ENCODE measurements around the gene TBL1Y. TPM values are rescaled to one million over a fixed set of nuclear protein-coding genes. Genes with fewer than 3 reads are reported as not detected.

TBL1Y gene
- total and polyA plus RNA-seq, 2 donors (not counting 1 experiment from before 2014, with no cell fraction given), result not detected

GRCh38 chrY:7125136-7126056 is 214.9 kb downstream of the TBL1Y start:
- H3K27me3 ChIP-seq (replicated peaks in 1 of 4; ENCODE audit: control extremely low read depth in 1 of 4, control insufficient read depth in 3 of 4, insufficient read depth in 4 of 4, low read length in 3 of 4), result no peaks in the 10 kb centered on the region
- H3K4me3 ChIP-seq (ENCODE audit: control extremely low read depth in 1 of 5, extremely low read depth in 1 of 5, insufficient read depth in 1 of 5, low read depth in 2 of 5, low read length in 4 of 5), result no peak overlapping the region
- TF ChIP-seq CTCF (IDR thresholded peaks at IDR 0.05), result no peak
- H3K4me1 ChIP-seq (ENCODE audit: control insufficient read depth in 2 of 2, insufficient read depth in 2 of 2, low read length in 2 of 2), result no peaks in the 10 kb centered on the region
- H3K9ac ChIP-seq (ENCODE audit: low read length), result no peak overlapping the region
- H4K20me1 ChIP-seq (ENCODE audit: control insufficient read depth, insufficient read depth, low read length, poor library complexity, severe bottlenecking), result no peaks in the 10 kb centered on the region
- H3K27ac ChIP-seq (ENCODE audit: low read length in 2 of 2), result no peak overlapping the region
- H2AFZ ChIP-seq (ENCODE audit: insufficient read depth, low read depth, low read length, poor library complexity, severe bottlenecking), result no peak overlapping the region
- H3K27me3 Mint-ChIP-seq, result no peaks in the 10 kb centered on the region
- WGBS (ENCODE audit: insufficient coverage), result 74% methylated on average over 3 of the region's 6 CpGs
- no peaks in the 10 kb centered on the region for H3K9me3 ChIP-seq (ENCODE audit: control extremely low read depth in 1 of 3, control insufficient read depth in 2 of 3, insufficient read depth in 1 of 3, low read length in 2 of 3)
- DNase-seq (no peak), ATAC-seq (ENCODE audit: low read depth) (no peak)
- no peak overlapping the region for H3K4me3 Mint-ChIP-seq
- no peaks in the 10 kb centered on the region for H3K36me3 ChIP-seq (replicated peaks in 1 of 2; ENCODE audit: control extremely low read depth in 1 of 2, control insufficient read depth in 1 of 2, extremely low read depth in 1 of 2, insufficient read depth in 2 of 2, low read length in 1 of 2)
- H3K4me2 ChIP-seq (replicated peaks; ENCODE audit: low read depth, low read length, poor library complexity, severe bottlenecking), result no peak overlapping the region
- no peaks in the 10 kb centered on the region for H3K4me1 Mint-ChIP-seq
- POLR2A ChIA-PET, result no interaction called here
- CTCF ChIA-PET, result no interaction called here
- no peaks in the 10 kb centered on the region for H3K9me3 Mint-ChIP-seq (ENCODE audit: insufficient read depth)
- intact Hi-C loops (cut with micrococcal nuclease), result no loop called here
- H3K27ac Mint-ChIP-seq, result no peak overlapping the region
- no peaks in the 10 kb centered on the region for H3K79me2 ChIP-seq (ENCODE audit: control insufficient read depth, insufficient read depth, low read length)

- POLR2A ChIA-PET, result no interaction called here
- Histone ChIP-seq H3K9ac (ENCODE audit: low read length) (no peak overlapping the region), H4K20me1 (ENCODE audit: control insufficient read depth, insufficient read depth, low read length, poor library complexity, severe bottlenecking) (no peaks in the 10 kb centered on the region), H3K9me3 (ENCODE audit: control extremely low read depth in 1 of 3, control insufficient read depth in 2 of 3, insufficient read depth in 1 of 3, low read length in 2 of 3) (no peaks in the 10 kb centered on the region), H3K36me3 (replicated peaks in 1 of 2; ENCODE audit: control extremely low read depth in 1 of 2, control insufficient read depth in 1 of 2, extremely low read depth in 1 of 2, insufficient read depth in 2 of 2, low read length in 1 of 2) (no peaks in the 10 kb centered on the region), H3K27ac (ENCODE audit: low read length in 2 of 2) (no peak overlapping the region), H3K4me1 (ENCODE audit: control insufficient read depth in 2 of 2, insufficient read depth in 2 of 2, low read length in 2 of 2) (no peaks in the 10 kb centered on the region), H3K27me3 (replicated peaks in 1 of 4; ENCODE audit: control extremely low read depth in 1 of 4, control insufficient read depth in 3 of 4, insufficient read depth in 4 of 4, low read length in 3 of 4) (no peaks in the 10 kb centered on the region), H3K79me2 (ENCODE audit: control insufficient read depth, insufficient read depth, low read length) (no peaks in the 10 kb centered on the region), H3K4me2 (replicated peaks; ENCODE audit: low read depth, low read length, poor library complexity, severe bottlenecking) (no peak overlapping the region), H3K4me3 (ENCODE audit: control extremely low read depth in 1 of 5, extremely low read depth in 1 of 5, insufficient read depth in 1 of 5, low read depth in 2 of 5, low read length in 4 of 5) (no peak overlapping the region), H2AFZ (ENCODE audit: insufficient read depth, low read depth, low read length, poor library complexity, severe bottlenecking) (no peak overlapping the region)
- Mint-ChIP-seq H3K4me3 (no peak overlapping the region), H3K27ac (no peak overlapping the region), H3K27me3 (no peaks in the 10 kb centered on the region), H3K9me3 (ENCODE audit: insufficient read depth) (no peaks in the 10 kb centered on the region), H3K4me1 (no peaks in the 10 kb centered on the region)
- no peak for ATAC-seq (ENCODE audit: low read depth)
- no peak for DNase-seq
- CTCF ChIA-PET, result no interaction called here
- 100% methylated on average over 2 of the region's 3 CpGs for WGBS (ENCODE audit: insufficient coverage)
- intact Hi-C loops (cut with micrococcal nuclease), result no loop called here
- TF ChIP-seq EZH2 (IDR thresholded peaks at IDR 0.05; ENCODE audit: borderline replicate concordance, insufficient read depth, low read depth, low read length, poor library complexity, severe bottlenecking), result no peak
These were observed 217.7 kb downstream of the TBL1Y start for GRCh38 chrY:7128211-7128610.

Other genes starting within 250 kb of the TBL1Y start
- not detected in 2 replicates for gene AMELY, start 1.1 kb downstream of the TBL1Y start, total RNA-seq
- gene AMELY, start 1.1 kb downstream of the TBL1Y start, polyA plus RNA-seq, result not detected in 2 replicates